GM23338 (cell line): ENCODE results near the gene ZNF260.

Source experiments
- CREB1 ChIP-seq: fragments of 250-450 bp; sonication (Bioruptor Pico); IDR thresholded peaks from 2 replicates; pipeline ENCODE4 v1.5.0; 2020; ENCODE audit warnings: low read depth, mild to moderate bottlenecking, moderate library complexity
- CTCF ChIP-seq, 2 experiments: fragments of 200-600 bp in 1 of 2; sonication (generic) in 1 of 2; conservative IDR thresholded peaks; 2 replicates each; pipeline versions ENCODE4 v1.5.1 to v1.6.1; 2016 to 2017; ENCODE audit warnings: antibody characterized with exemption in 2 of 2, low read depth in 2 of 2, mild to moderate bottlenecking in 2 of 2, moderate library complexity in 1 of 2
- EZH2 ChIP-seq: fragments of 200-600 bp; sonication (generic); IDR thresholded peaks from one replicate; pipeline ENCODE4 v1.8.0; 2017; ENCODE audit warnings: antibody characterized with exemption, mild to moderate bottlenecking, low read depth; ENCODE audit not compliant: unreplicated experiment
- EZH2phosphoT487 ChIP-seq: fragments of 200-600 bp; sonication (generic); IDR thresholded peaks from one replicate; pipeline ENCODE4 v1.8.1; 2018; ENCODE audit warnings: antibody characterized with exemption; ENCODE audit not compliant: unreplicated experiment
- JUNB ChIP-seq: IDR thresholded peaks from one replicate; pipeline ENCODE4 v1.6.1; 2016; ENCODE audit warnings: antibody characterized with exemption; ENCODE audit not compliant: unreplicated experiment
- POLR2AphosphoS5 ChIP-seq: IDR thresholded peaks from 2 replicates; pipeline ENCODE4 v1.6.1; 2016; ENCODE audit warnings: antibody characterized with exemption, low read depth
- REST ChIP-seq: IDR thresholded peaks from one replicate; pipeline ENCODE4 v1.6.1; 2018; ENCODE audit warnings: antibody characterized with exemption; ENCODE audit not compliant: unreplicated experiment
- STAT1 ChIP-seq: IDR thresholded peaks from one replicate; pipeline ENCODE4 v1.6.1; 2016; ENCODE audit warnings: antibody characterized with exemption; ENCODE audit not compliant: unreplicated experiment
- ZNF114 ChIP-seq: fragments of 250-450 bp; sonication (Bioruptor Pico); IDR thresholded peaks from 2 replicates; pipeline ENCODE4 v1.5.0; 2020; ENCODE audit warnings: mild to moderate bottlenecking, moderate library complexity
- TF ChIP-seq, protein P1 (sequence below): IDR thresholded peaks from 2 replicates; pipeline ENCODE4 v1.6.1; 2016; ENCODE audit warnings: antibody characterized with exemption

DNA sequence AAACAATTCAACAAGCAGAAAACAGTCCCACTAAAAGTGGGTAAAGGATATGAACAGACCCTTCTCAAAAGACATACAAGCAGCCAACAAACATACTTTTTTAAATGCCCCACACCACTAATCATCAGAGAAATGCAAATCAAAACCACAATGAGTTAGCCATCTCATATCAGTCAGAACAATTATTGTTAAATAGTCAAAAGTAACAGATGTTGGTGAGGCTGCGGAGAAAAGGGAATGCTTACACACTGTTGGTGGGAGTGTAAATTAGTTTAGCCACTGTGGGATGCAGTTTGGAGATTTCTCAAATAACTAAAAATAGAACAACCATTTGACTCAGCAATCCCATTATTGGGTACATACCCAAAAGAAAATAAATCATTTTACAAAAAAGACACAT lies 36.3 kb upstream of the ZNF260 start:
- TF ChIP-seq EZH2phosphoT487 (no peak), CTCF (conservative IDR thresholded peaks at IDR 0.05; ENCODE audit: low read depth in 2 of 2) (no peak), POLR2AphosphoS5 (no peak), REST (no peak), EZH2 (no peak), JUNB (no peak), CREB1 (no peak), ZNF114 (no peak), STAT1 (no peak)
- TF ChIP-seq, protein P1, sequence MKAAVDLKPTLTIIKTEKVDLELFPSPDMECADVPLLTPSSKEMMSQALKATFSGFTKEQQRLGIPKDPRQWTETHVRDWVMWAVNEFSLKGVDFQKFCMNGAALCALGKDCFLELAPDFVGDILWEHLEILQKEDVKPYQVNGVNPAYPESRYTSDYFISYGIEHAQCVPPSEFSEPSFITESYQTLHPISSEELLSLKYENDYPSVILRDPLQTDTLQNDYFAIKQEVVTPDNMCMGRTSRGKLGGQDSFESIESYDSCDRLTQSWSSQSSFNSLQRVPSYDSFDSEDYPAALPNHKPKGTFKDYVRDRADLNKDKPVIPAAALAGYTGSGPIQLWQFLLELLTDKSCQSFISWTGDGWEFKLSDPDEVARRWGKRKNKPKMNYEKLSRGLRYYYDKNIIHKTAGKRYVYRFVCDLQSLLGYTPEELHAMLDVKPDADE = no peak
